Nephron (organoid): ENCODE measurements around the gene MIEF2.

Source experiments
- H3K27ac Mint-ChIP-seq, 3 experiments: 2 replicates each; pipeline ENCODE4 v1.8.0; 2020; ENCODE audit warnings: mixed read lengths in 3 of 3, mild to moderate bottlenecking in 2 of 3, moderate library complexity in 1 of 3
- H3K27me3 Mint-ChIP-seq: 2 replicates; pipeline ENCODE4 v1.8.0; 2021; ENCODE audit warnings: low read depth, mild to moderate bottlenecking, moderate library complexity, mixed read lengths
- H3K36me3 Mint-ChIP-seq: 2 replicates; pipeline ENCODE4 v1.8.0; 2020; ENCODE audit warnings: low read depth, mixed read lengths
- H3K4me1 Mint-ChIP-seq: 2 replicates; pipeline ENCODE4 v1.8.0; 2020; ENCODE audit warnings: mixed read lengths
- H3K4me3 Mint-ChIP-seq, 3 experiments: 2 replicates each; pipeline ENCODE4 v1.8.0; 2020; ENCODE audit warnings: mild to moderate bottlenecking in 3 of 3, mixed read lengths in 3 of 3, moderate library complexity in 2 of 3
- H3K9me3 Mint-ChIP-seq: 2 replicates; pipeline ENCODE4 v1.8.0; 2020; ENCODE audit warnings: mixed read lengths
- TF ChIP-seq, protein P1 (sequence below), 3 experiments: fragments of 200-600 bp; sonication (generic); IDR thresholded peaks; one replicate each; pipeline ENCODE4 v1.5.0; 2021; ENCODE audit warnings: antibody characterized with exemption in 3 of 3; ENCODE audit not compliant: unreplicated experiment in 3 of 3

Gene MIEF2

GRCh38 chr17:18246880-18247612, 13.4 kb upstream of the MIEF2 start:
- peaks cover 51% of the 10 kb centered on the region for H3K36me3 Mint-ChIP-seq
- H3K27ac Mint-ChIP-seq: peak overlapping the region in 2 of 3 experiments; percentile 58 to 74
- no peaks in the 10 kb centered on the region for H3K27me3 Mint-ChIP-seq
- H3K4me3 Mint-ChIP-seq: peak overlapping the region; percentile 53 to 73 (median 62)
- TF ChIP-seq, protein P1, sequence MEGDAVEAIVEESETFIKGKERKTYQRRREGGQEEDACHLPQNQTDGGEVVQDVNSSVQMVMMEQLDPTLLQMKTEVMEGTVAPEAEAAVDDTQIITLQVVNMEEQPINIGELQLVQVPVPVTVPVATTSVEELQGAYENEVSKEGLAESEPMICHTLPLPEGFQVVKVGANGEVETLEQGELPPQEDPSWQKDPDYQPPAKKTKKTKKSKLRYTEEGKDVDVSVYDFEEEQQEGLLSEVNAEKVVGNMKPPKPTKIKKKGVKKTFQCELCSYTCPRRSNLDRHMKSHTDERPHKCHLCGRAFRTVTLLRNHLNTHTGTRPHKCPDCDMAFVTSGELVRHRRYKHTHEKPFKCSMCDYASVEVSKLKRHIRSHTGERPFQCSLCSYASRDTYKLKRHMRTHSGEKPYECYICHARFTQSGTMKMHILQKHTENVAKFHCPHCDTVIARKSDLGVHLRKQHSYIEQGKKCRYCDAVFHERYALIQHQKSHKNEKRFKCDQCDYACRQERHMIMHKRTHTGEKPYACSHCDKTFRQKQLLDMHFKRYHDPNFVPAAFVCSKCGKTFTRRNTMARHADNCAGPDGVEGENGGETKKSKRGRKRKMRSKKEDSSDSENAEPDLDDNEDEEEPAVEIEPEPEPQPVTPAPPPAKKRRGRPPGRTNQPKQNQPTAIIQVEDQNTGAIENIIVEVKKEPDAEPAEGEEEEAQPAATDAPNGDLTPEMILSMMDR (IDR thresholded peaks at IDR 0.05; ENCODE audit: unreplicated experiment in 3 of 3): no peak
- peaks cover 7% of the 10 kb centered on the region for H3K4me1 Mint-ChIP-seq
- H3K9me3 Mint-ChIP-seq: no peaks in the 10 kb centered on the region

DNA sequence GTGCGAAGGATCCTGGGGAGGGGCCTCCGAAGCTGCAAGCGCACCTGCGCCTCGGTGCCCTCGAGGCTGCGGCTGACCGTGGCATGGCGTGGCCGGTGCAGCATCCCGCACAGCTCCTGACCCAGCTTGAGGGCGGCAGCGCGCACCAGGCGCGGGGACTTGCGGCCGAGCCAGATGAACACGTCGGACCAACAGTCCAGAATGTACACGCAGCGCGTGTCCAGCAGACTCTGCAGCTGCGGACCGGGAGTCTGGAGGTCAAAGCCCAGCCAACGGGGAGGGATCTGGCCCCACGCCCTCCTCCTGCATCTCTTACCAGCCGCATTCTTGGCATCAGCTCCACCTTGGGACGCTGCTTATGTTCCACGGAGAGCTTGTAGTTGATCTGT, 12.9 kb upstream of the MIEF2 start:
- no peaks in the 10 kb centered on the region for H3K27me3 Mint-ChIP-seq
- H3K9me3 Mint-ChIP-seq: no peaks in the 10 kb centered on the region

GRCh38 chr17:18248300-18248731, 12.1 kb upstream of the MIEF2 start:
- Mint-ChIP-seq H3K27me3 (no peaks in the 10 kb centered on the region), H3K36me3 (peaks cover 48% of the 10 kb centered on the region), H3K27ac (peak overlapping the region; percentile 37 to 65 (median 44)), H3K9me3 (no peaks in the 10 kb centered on the region), H3K4me3 (peak overlapping the region in 2 of 3 experiments; percentile 52 to 69), H3K4me1 (peaks cover 7% of the 10 kb centered on the region)
- TF ChIP-seq, protein P1 (IDR thresholded peaks at IDR 0.05; ENCODE audit: unreplicated experiment in 3 of 3): peak; percentile 58 to 68 (median 64)

More for the DNA sequence above, 12.9 kb upstream of the MIEF2 start:
- TF ChIP-seq, protein P1 (IDR thresholded peaks at IDR 0.05; ENCODE audit: unreplicated experiment in 3 of 3): no peak
- Mint-ChIP-seq H3K4me3 (no peak overlapping the region), H3K4me1 (peaks cover 7% of the 10 kb centered on the region), H3K36me3 (peaks cover 51% of the 10 kb centered on the region), H3K27ac (no peak overlapping the region)

GRCh38 chr17:18248811-18249210, 11.7 kb upstream of the MIEF2 start:
- H3K4me1 Mint-ChIP-seq: peaks cover 7% of the 10 kb centered on the region
- peaks cover 48% of the 10 kb centered on the region for H3K36me3 Mint-ChIP-seq
- H3K27me3 Mint-ChIP-seq: no peaks in the 10 kb centered on the region
- peak overlapping the region in 2 of 3 experiments; percentile 37 to 65 for H3K27ac Mint-ChIP-seq
- H3K4me3 Mint-ChIP-seq: no peak overlapping the region
- TF ChIP-seq, protein P1 (IDR thresholded peaks at IDR 0.05; ENCODE audit: unreplicated experiment in 3 of 3): no peak
- no peaks in the 10 kb centered on the region for H3K9me3 Mint-ChIP-seq

GRCh38 chr17:18250259-18250658, 10.2 kb upstream of the MIEF2 start:
- Mint-ChIP-seq H3K36me3 (peaks cover 49% of the 10 kb centered on the region), H3K9me3 (no peaks in the 10 kb centered on the region), H3K4me1 (peaks cover 7% of the 10 kb centered on the region), H3K27ac (no peak overlapping the region), H3K27me3 (no peaks in the 10 kb centered on the region), H3K4me3 (no peak overlapping the region)
- TF ChIP-seq, protein P1 (IDR thresholded peaks at IDR 0.05; ENCODE audit: unreplicated experiment in 3 of 3): no peak

GRCh38 chr17:18250708-18251107, 9.8 kb upstream of the MIEF2 start:
- Mint-ChIP-seq H3K9me3 (no peaks in the 10 kb centered on the region), H3K4me1 (peaks cover 7% of the 10 kb centered on the region), H3K27ac (no peak overlapping the region), H3K27me3 (no peaks in the 10 kb centered on the region), H3K4me3 (no peak overlapping the region), H3K36me3 (peaks cover 46% of the 10 kb centered on the region)
- TF ChIP-seq, protein P1 (IDR thresholded peaks at IDR 0.05; ENCODE audit: unreplicated experiment in 3 of 3): no peak
